Mammary epithelial cell (primary cell): ENCODE data around the gene TENM4.

Source experiments
- EZH2 ChIP-seq: IDR thresholded peaks from 2 replicates; pipeline ENCODE4 v1.6.1; 2012; ENCODE audit warnings: low read length, inconsistent platforms, borderline replicate concordance
- TF ChIP-seq, protein P1 (sequence below), 2 donors: IDR thresholded peaks in 1 of 2; conservative IDR thresholded peaks in 1 of 2; 2 replicates each; pipeline ENCODE4 v1.5.1; 2011 to 2012; ENCODE audit warnings: inconsistent platforms in 2 of 2, low read length in 2 of 2, mild to moderate bottlenecking in 2 of 2, control low read depth in 1 of 2, low read depth in 1 of 2; ENCODE audit not compliant: insufficient read depth in 1 of 2; ENCODE audit errors: extremely low read depth in 1 of 2

DNA sequence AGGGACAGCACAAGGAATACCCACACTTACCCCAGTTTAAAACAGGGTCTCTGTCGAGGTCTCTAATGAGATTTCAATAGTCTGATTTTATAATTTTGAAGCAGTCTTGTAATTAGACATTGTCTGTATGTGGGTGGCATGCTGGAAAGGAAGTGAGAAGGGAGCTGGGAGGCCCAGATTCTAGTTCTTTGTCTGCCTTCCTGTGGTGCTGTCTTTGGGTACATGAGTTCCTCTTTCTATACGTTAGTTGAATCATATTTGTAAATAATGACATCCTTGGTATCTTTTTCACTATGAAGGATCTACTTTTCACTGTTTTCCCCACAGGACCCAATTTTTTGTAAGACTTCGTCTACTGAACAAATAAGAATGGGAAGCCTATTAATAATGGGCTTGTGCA, 42.0 kb upstream of the TENM4 start:
- TF ChIP-seq, protein P1, sequence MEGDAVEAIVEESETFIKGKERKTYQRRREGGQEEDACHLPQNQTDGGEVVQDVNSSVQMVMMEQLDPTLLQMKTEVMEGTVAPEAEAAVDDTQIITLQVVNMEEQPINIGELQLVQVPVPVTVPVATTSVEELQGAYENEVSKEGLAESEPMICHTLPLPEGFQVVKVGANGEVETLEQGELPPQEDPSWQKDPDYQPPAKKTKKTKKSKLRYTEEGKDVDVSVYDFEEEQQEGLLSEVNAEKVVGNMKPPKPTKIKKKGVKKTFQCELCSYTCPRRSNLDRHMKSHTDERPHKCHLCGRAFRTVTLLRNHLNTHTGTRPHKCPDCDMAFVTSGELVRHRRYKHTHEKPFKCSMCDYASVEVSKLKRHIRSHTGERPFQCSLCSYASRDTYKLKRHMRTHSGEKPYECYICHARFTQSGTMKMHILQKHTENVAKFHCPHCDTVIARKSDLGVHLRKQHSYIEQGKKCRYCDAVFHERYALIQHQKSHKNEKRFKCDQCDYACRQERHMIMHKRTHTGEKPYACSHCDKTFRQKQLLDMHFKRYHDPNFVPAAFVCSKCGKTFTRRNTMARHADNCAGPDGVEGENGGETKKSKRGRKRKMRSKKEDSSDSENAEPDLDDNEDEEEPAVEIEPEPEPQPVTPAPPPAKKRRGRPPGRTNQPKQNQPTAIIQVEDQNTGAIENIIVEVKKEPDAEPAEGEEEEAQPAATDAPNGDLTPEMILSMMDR (conservative IDR thresholded peaks at IDR 0.05 in 1 of 2, IDR thresholded peaks at IDR 0.05 in 1 of 2; ENCODE audit: extremely low read depth in 1 of 2, insufficient read depth in 1 of 2, low read depth in 1 of 2, low read length in 2 of 2): no peak
- no peak for TF ChIP-seq EZH2
